Measurements from ENCODE around the gene DCLK1. TPM values are rescaled to one million over a fixed set of nuclear protein-coding genes. Genes with fewer than 3 reads are reported as not detected.

DCLK1 gene
- total RNA-seq, 4 donors from 2014 or later: 21.3 to 63.8 (median 40.9) TPM

DNA sequence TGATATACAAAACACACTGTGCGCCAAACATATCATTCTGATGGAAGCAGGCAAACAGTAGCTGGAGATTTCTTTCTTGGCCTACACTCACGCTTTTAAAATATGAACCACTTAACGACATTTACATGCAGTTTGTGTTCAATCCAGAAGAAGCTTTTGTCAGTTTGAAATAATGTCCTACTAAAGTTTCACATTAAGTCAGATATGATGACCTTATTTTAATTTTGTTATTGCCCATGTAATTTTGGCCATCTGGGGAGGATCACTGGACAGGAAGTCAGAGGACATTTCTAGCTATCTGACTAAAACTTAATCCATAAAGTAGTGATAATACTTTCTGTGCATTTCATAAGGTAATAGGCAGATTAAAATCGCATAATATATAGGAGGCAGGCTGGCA lies 98.1 kb downstream of the DCLK1 start:
- TF ChIP-seq POLR2A (IDR thresholded peaks at IDR 0.05): no peak
- TF ChIP-seq EP300 (IDR thresholded peaks at IDR 0.05): no peak
- TF ChIP-seq, protein P1, sequence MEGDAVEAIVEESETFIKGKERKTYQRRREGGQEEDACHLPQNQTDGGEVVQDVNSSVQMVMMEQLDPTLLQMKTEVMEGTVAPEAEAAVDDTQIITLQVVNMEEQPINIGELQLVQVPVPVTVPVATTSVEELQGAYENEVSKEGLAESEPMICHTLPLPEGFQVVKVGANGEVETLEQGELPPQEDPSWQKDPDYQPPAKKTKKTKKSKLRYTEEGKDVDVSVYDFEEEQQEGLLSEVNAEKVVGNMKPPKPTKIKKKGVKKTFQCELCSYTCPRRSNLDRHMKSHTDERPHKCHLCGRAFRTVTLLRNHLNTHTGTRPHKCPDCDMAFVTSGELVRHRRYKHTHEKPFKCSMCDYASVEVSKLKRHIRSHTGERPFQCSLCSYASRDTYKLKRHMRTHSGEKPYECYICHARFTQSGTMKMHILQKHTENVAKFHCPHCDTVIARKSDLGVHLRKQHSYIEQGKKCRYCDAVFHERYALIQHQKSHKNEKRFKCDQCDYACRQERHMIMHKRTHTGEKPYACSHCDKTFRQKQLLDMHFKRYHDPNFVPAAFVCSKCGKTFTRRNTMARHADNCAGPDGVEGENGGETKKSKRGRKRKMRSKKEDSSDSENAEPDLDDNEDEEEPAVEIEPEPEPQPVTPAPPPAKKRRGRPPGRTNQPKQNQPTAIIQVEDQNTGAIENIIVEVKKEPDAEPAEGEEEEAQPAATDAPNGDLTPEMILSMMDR (IDR thresholded peaks at IDR 0.05): no peak
- 80% methylated on average over 4 of the region's 4 CpGs for WGBS, 2 donors

DNA sequence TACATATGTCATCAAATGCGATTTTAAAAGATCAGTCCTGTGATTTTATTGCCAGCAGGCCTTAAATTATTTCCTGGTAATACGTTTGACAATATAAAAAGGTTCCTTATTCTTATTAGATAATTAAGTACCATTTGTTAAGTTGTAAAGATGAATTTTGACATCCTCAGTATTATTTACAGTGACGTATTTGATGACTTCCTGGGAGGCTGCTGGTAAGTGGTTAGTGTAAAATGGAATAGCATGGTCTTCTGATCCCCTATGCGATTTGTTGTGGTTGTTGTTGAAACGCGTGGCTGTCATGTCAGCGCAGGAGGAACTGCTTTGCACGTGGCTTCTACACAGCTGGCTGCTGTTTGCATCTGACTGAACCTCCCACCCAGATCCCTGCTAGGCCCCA lies 99.7 kb downstream of the DCLK1 start:
- Histone ChIP-seq H3K4me1 (no peaks in the 10 kb centered on the region), H3K27me3 (no peaks in the 10 kb centered on the region), H3K36me3 (no peaks in the 10 kb centered on the region), H3K27ac (no peak overlapping the region), H3K9me3 (peaks cover 0 to 2% (median 0%) of the 10 kb centered on the region in 4 donors), H3K4me3 (no peak overlapping the region)
- TF ChIP-seq, protein P1 (IDR thresholded peaks at IDR 0.05): no peak
- TF ChIP-seq POLR2A (IDR thresholded peaks at IDR 0.05): no peak
- TF ChIP-seq EP300 (IDR thresholded peaks at IDR 0.05): no peak
- DNase-seq (ENCODE audit: low spot score in 2 of 2): no peak
- 67 to 72% methylated on average over 8 of the region's 8 CpGs for WGBS, 2 donors

More for the DNA sequence above, 98.1 kb downstream of the DCLK1 start:
- H3K9me3 ChIP-seq: peaks cover 0 to 2% (median 0%) of the 10 kb centered on the region in 4 donors
- H3K4me1 ChIP-seq: no peaks in the 10 kb centered on the region
- no peak overlapping the region for H3K4me3 ChIP-seq
- no peaks in the 10 kb centered on the region for H3K27me3 ChIP-seq
- H3K27ac ChIP-seq: no peak overlapping the region
- no peak for DNase-seq (ENCODE audit: low spot score in 2 of 2)
- no peaks in the 10 kb centered on the region for H3K36me3 ChIP-seq

DNA sequence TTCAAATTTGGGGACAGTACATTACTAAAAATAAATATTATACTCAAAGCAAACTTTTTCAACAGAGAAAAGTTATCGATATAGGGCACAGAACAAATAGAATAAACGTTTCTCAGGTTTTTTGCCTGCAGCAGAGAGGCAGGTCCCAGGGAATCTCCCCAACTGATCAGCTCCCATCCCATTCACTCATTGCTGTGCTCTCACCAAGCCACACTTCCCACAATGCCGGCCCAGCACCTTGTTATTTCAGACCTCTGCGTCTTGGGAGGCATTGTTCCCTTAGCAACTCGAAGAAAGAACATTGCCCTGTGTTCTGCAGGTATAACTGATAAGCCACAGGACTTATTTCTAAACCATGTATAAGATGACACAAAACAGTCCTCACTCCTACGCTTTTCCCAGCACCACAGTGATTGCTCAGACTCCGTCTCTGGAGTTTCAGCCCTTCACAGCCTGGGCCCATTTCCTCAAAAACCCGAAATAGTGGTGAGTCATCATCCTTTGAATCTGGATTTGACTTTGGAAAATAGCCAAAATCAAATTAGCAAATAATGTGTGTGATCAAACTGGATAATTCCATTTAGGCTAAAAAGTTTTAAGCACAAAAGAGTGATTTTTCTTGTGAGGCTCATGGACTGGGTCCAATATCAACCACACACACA lies 100.4 kb downstream of the DCLK1 start:
- no peak for DNase-seq (ENCODE audit: low spot score in 2 of 2)
- H3K27ac ChIP-seq: no peak overlapping the region
- WGBS, 2 donors: 53 to 62% methylated on average over 8 of the region's 8 CpGs
- H3K27me3 ChIP-seq: no peaks in the 10 kb centered on the region
- H3K4me3 ChIP-seq: no peak overlapping the region
- no peaks in the 10 kb centered on the region for H3K4me1 ChIP-seq
- H3K36me3 ChIP-seq: no peaks in the 10 kb centered on the region
- H3K9me3 ChIP-seq: peaks cover 0 to 2% (median 0%) of the 10 kb centered on the region in 4 donors
- no peak for TF ChIP-seq POLR2A (IDR thresholded peaks at IDR 0.05)
- TF ChIP-seq, protein P1 (IDR thresholded peaks at IDR 0.05): no peak
- no peak for TF ChIP-seq EP300 (IDR thresholded peaks at IDR 0.05)

DNA sequence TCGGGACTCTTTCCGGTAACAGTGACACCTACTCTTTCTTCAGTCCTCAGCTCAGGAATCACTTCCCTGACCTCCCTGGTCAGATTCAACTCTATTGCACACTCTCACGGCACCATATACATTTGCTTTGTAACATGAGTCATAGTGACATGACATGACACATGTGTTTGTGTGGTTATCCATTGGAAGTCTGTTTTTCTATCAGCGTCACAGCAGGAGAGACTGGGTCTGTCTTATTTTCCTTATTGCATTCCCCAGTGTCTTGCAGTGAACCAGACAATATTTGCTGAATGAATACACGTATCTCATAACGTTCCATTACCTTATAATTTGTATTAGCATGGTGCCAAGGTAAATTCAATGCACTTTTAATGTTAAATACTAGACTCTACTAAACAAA lies 102.0 kb downstream of the DCLK1 start:
- 82 to 85% methylated on average over 6 of the region's 6 CpGs for WGBS, 2 donors
- DNase-seq (ENCODE audit: low spot score in 2 of 2): no peak
- H3K9me3 ChIP-seq: peaks cover 0 to 2% (median 0%) of the 10 kb centered on the region in 4 donors
- H3K27ac ChIP-seq: no peak overlapping the region
- no peaks in the 10 kb centered on the region for H3K36me3 ChIP-seq
- no peaks in the 10 kb centered on the region for H3K4me1 ChIP-seq
- no peaks in the 10 kb centered on the region for H3K27me3 ChIP-seq
- TF ChIP-seq, protein P1 (IDR thresholded peaks at IDR 0.05): no peak
- no peak overlapping the region for H3K4me3 ChIP-seq

DNA sequence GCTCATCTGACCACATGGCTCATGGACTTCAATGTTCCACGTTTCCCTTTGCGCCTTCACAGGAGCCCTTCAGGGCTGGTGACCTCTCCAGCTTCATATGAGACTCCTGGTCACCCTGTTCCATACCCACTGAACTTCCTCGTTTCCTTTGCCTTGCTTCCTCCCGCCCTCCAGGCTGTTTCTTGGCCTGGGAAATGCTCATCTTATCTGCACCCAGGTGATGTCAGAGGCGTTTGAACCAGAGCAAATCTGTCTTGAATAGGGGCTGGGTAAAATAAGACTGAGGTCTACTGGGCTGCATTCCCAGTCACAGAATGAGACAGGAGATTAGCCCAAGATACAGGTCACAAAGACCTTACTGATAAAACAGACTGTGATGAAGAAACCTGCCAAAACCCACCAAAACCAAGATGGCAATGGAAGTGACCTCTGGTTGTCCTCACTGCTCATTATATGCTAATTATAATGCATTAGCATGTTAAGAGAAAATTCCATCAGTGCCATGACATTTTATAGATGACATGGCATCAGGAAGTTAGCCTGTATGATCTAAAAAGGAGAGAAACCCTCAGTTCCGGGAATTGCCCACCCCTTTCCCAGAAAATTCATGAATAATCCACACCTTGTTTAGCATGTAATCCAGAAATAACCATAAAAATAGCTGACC lies 102.7 kb downstream of the DCLK1 start:
- H3K27me3 ChIP-seq: no peaks in the 10 kb centered on the region
- H3K9me3 ChIP-seq: peaks cover 0 to 2% (median 0%) of the 10 kb centered on the region in 4 donors
- no peak overlapping the region for H3K27ac ChIP-seq
- WGBS, 2 donors: 85 to 87% methylated on average over 6 of the region's 6 CpGs
- no peak overlapping the region for H3K4me3 ChIP-seq
- DNase-seq (ENCODE audit: low spot score in 2 of 2): no peak
- H3K4me1 ChIP-seq: no peaks in the 10 kb centered on the region
- H3K36me3 ChIP-seq: no peaks in the 10 kb centered on the region
- TF ChIP-seq POLR2A (IDR thresholded peaks at IDR 0.05): no peak
- TF ChIP-seq, protein P1 (IDR thresholded peaks at IDR 0.05): no peak

Data from tibial nerve (tissue), 4 donors.